PC-9 (cell line): ENCODE results near the gene MYO1H. TPM values are rescaled to one million over a fixed set of nuclear protein-coding genes. Genes with fewer than 3 reads are reported as not detected.

Experiments used
- BruUV-seq: library from RNA; stranded (reverse); fragments of 400-500 nt; replicated peaks from 2 replicates; lab custom pipeline; 2021; lab: Mats Ljungman, UMichigan
- CTCF ChIA-PET: fragments of 300-600 bp; sonication (Branson Sonifier 250); formaldehyde crosslinking; loops from one replicate; lab custom pipeline; 2022; ENCODE audit warnings: antibody characterized with exemption; lab: Charles Lee
- POLR2A ChIA-PET: fragments of 300-600 bp; sonication (Branson Sonifier 250); formaldehyde crosslinking; loops from one replicate; lab custom pipeline; 2022; ENCODE audit warnings: antibody characterized with exemption; ENCODE audit not compliant: unreplicated experiment; lab: Charles Lee
- DNase-seq, 2 experiments: peaks; one replicate each; pipeline versions ENCODE4 v3.0.0 to v3.0.0-alpha.2; 2015 to 2022; ENCODE audit warnings: mixed read lengths in 1 of 2
- H2AFZ ChIP-seq: fragments of 200-600 bp; sonication (generic); 2 replicates; pipeline ENCODE4 v1.8.1; 2017; ENCODE audit warnings: antibody characterized with exemption
- H3F3A ChIP-seq: fragments of 200-600 bp; sonication (generic); 2 replicates; pipeline ENCODE4 v1.8.1; 2017; ENCODE audit warnings: antibody characterized with exemption, mild to moderate bottlenecking, low read depth; ENCODE audit not compliant: insufficient read depth
- H3K27ac ChIP-seq: fragments of 200-600 bp; sonication (generic); 2 replicates; pipeline ENCODE4 v1.6.1; 2016; ENCODE audit warnings: mixed run types
- H3K27me3 ChIP-seq: fragments of 200-600 bp; sonication (generic); 2 replicates; pipeline ENCODE4 v1.6.1; 2016; ENCODE audit warnings: low read depth, mixed run types; ENCODE audit not compliant: insufficient read depth
- H3K36me3 ChIP-seq: fragments of 200-600 bp; sonication (generic); 2 replicates; pipeline ENCODE4 v1.6.1; 2016; ENCODE audit warnings: low read depth, mixed run types
- H3K4me1 ChIP-seq: fragments of 200-600 bp; sonication (generic); replicated peaks from 2 replicates; pipeline ENCODE4 v1.6.1; 2016; ENCODE audit warnings: mixed run types; ENCODE audit not compliant: insufficient read depth
- H3K4me2 ChIP-seq: fragments of 200-600 bp; sonication (generic); 2 replicates; pipeline ENCODE4 v1.6.1; 2017; ENCODE audit warnings: mixed run types
- H3K4me3 ChIP-seq: fragments of 200-600 bp; sonication (generic); 2 replicates; pipeline ENCODE4 v1.6.1; 2016; ENCODE audit warnings: mixed run types
- H3K79me2 ChIP-seq: fragments of 200-600 bp; sonication (generic); 2 replicates; pipeline ENCODE4 v1.6.1; 2017; ENCODE audit warnings: low read depth, mixed run types
- H3K9me2 ChIP-seq: fragments of 200-600 bp; sonication (generic); 2 replicates; pipeline ENCODE4 v1.8.1; 2017; ENCODE audit warnings: mild to moderate bottlenecking; ENCODE audit not compliant: insufficient read depth
- H3K9me3 ChIP-seq: fragments of 200-600 bp; sonication (generic); 2 replicates; pipeline ENCODE4 v1.8.1; 2016; ENCODE audit warnings: low read depth; ENCODE audit not compliant: insufficient read depth
- H4K20me1 ChIP-seq: fragments of 200-600 bp; sonication (generic); 2 replicates; pipeline ENCODE4 v1.8.1; 2017; ENCODE audit not compliant: insufficient read depth
- CTCF ChIP-seq: fragments of 200-600 bp; sonication (generic); conservative IDR thresholded peaks from 2 replicates; pipeline ENCODE4 v1.6.1; 2017; ENCODE audit warnings: mixed run types, antibody characterized with exemption, mild to moderate bottlenecking, moderate library complexity
- EZH2 ChIP-seq: fragments of 200-600 bp; sonication (generic); IDR thresholded peaks from 2 replicates; pipeline ENCODE4 v1.8.0; 2017; ENCODE audit warnings: antibody characterized with exemption, low read depth
- intact Hi-C: fragments of 100-400 bp; cut with micrococcal nuclease; formaldehyde crosslinking; loops from one replicate; pipeline ENCODE4 v1.10.0; 2022; ENCODE audit not compliant: unreplicated experiment
- total RNA-seq: library from RNA; stranded (reverse); gene quantifications from 2 replicates; pipeline ENCODE4 v1.2.3, GENCODE V29; 2021

The MYO1H gene
- total RNA-seq, 1 experiment from 2014 or later, result not detected

GRCh38 chr12:109489955-109490565, 142.4 kb downstream of the MYO1H start:
- no peak overlapping the region for H3K27ac ChIP-seq
- intact Hi-C loops, result no loop called here
- CTCF ChIA-PET, result no interaction called here
- no peaks in the 10 kb centered on the region for H3F3A ChIP-seq
- no peak overlapping the region for H3K4me3 ChIP-seq
- no peak overlapping the region for H2AFZ ChIP-seq
- no TSS peak for BruUV-seq
- POLR2A ChIA-PET, result interaction anchor here (0.6 kb wide), 1 partner anchor 35 kb away, joined by 8 read pairs; no protein-coding TSS in a partner anchor
- peaks cover 9% of the 10 kb centered on the region for H3K36me3 ChIP-seq
- no peaks in the 10 kb centered on the region for H3K27me3 ChIP-seq
- no peak for DNase-seq
- H3K9me2 ChIP-seq, result no peaks in the 10 kb centered on the region
- TF ChIP-seq CTCF, result no peak
- TF ChIP-seq EZH2, result no peak
- H3K4me2 ChIP-seq, result no peak overlapping the region
- H4K20me1 ChIP-seq, result no peaks in the 10 kb centered on the region
- H3K4me1 ChIP-seq, result no peaks in the 10 kb centered on the region
- no peaks in the 10 kb centered on the region for H3K9me3 ChIP-seq
- H3K79me2 ChIP-seq, result no peaks in the 10 kb centered on the region

GRCh38 chr12:109491671-109492070, 144.0 kb downstream of the MYO1H start:
- Histone ChIP-seq H3K36me3 (peaks cover 5% of the 10 kb centered on the region), H3K9me2 (no peaks in the 10 kb centered on the region), H3K27ac (no peak overlapping the region), H3F3A (no peaks in the 10 kb centered on the region), H3K4me3 (no peak overlapping the region), H3K4me1 (no peaks in the 10 kb centered on the region), H3K9me3 (no peaks in the 10 kb centered on the region), H2AFZ (no peak overlapping the region), H4K20me1 (no peaks in the 10 kb centered on the region), H3K27me3 (no peaks in the 10 kb centered on the region), H3K4me2 (no peak overlapping the region), H3K79me2 (no peaks in the 10 kb centered on the region)
- no TSS peak for BruUV-seq
- no peak for DNase-seq
- ChIA-PET CTCF (no interaction called here), POLR2A (no interaction called here)
- intact Hi-C loops, result no loop called here
- TF ChIP-seq EZH2 (no peak), CTCF (no peak)

GRCh38 chr12:109492371-109492770, 144.7 kb downstream of the MYO1H start:
- no peaks in the 10 kb centered on the region; the same call in none of the 2 replicates for H3K36me3 ChIP-seq
- no peaks in the 10 kb centered on the region for H3F3A ChIP-seq
- no peak overlapping the region for H2AFZ ChIP-seq
- no peak overlapping the region for H3K27ac ChIP-seq
- H4K20me1 ChIP-seq, result no peaks in the 10 kb centered on the region
- ChIA-PET CTCF (interaction anchor here (0.6 kb wide), 1 partner anchor 9 kb away, joined by 7 read pairs; no protein-coding TSS in a partner anchor), POLR2A (no interaction called here)
- no peaks in the 10 kb centered on the region for H3K27me3 ChIP-seq
- intact Hi-C loops, result no loop called here
- TF ChIP-seq CTCF, result no peak
- TF ChIP-seq EZH2, result no peak
- no TSS peak for BruUV-seq
- no peaks in the 10 kb centered on the region for H3K9me3 ChIP-seq
- DNase-seq, result no peak
- no peaks in the 10 kb centered on the region for H3K9me2 ChIP-seq
- no peaks in the 10 kb centered on the region for H3K4me1 ChIP-seq
- H3K79me2 ChIP-seq, result no peaks in the 10 kb centered on the region
- H3K4me2 ChIP-seq, result no peak overlapping the region
- H3K4me3 ChIP-seq, result no peak overlapping the region
